Right cardiac atrium (tissue), 5 donors: ENCODE data around the gene LDB2. TPM values are rescaled to one million over a fixed set of nuclear protein-coding genes. Genes with fewer than 3 reads are reported as not detected.

ENCODE experiments used
- ATAC-seq, 2 donors: fragments of 200-7000 bp; cut with Tn5 transposase; one replicate each; pipeline versions ENCODE4 v1.8.0 to v1.9.1; 2020; ENCODE audit warnings: moderate library complexity in 2 of 2, mild to moderate bottlenecking in 1 of 2
- DNase-seq, 3 donors: peaks; one replicate each; pipeline ENCODE4 v3.0.0-alpha.2; 2020
- H3K27ac ChIP-seq: one replicate; pipeline ENCODE4 v1.5.1; 2013; ENCODE audit warnings: mild to moderate bottlenecking, low read length, control low read depth, moderate library complexity
- H3K27me3 ChIP-seq: one replicate; pipeline ENCODE4 v1.6.1; 2013; ENCODE audit not compliant: control insufficient read depth, insufficient read depth
- H3K4me1 ChIP-seq: one replicate; pipeline ENCODE4 v1.6.1; 2013; ENCODE audit warnings: low read length; ENCODE audit not compliant: control insufficient read depth, insufficient read depth
- H3K4me3 ChIP-seq: one replicate; pipeline ENCODE4 v1.5.1; 2013; ENCODE audit warnings: low read length, control low read depth
- H3K9me3 ChIP-seq: one replicate; pipeline ENCODE4 v1.6.1; 2013; ENCODE audit warnings: low read length; ENCODE audit not compliant: control insufficient read depth
- WGBS: extraction: QIAGEN DNeasy Blood & Tissue Kit; methylation state at CpG from one replicate; pipeline ENCODE4 v1.1.7; 2013; 5-methylcytosine and 5-hydroxymethylcytosine counted together
- intact Hi-C, 4 donors: fragments of 100-400 bp; cut with DNase I; formaldehyde crosslinking; loops; one replicate each; pipeline versions ENCODE4 v1.11.0 to v1.14.0; 2022 to 2023
- polyA plus RNA-seq: library from polyadenylated mRNA; stranded (reverse); fragments of 200-250 nt; gene quantifications from one replicate; pipeline ENCODE4 v1.2.3, GENCODE V29; 2013
- total RNA-seq, 4 donors: library from RNA; stranded (reverse); fragmentation: NEBNext Ultra II Directional; extraction: Animal tissue kit (Norgen Biotek cat#: 25700); gene quantifications; one replicate each; pipeline ENCODE4 v1.2.1, GENCODE V29; 2021
- donor health status: healthy with polysubstance abuse.
- donor health status: DM: no; HTN: yes; CAD: no.
- donor health status: DM: no; HTN: no; CAD: no.
- donor health status: DM: no; HTN: yes; CAD: no; lungs with severe emphysema.
- donor health status: DM: yes; HTN: yes; CAD: no.

LDB2 gene
- total and polyA plus RNA-seq, 5 donors, result 41.0 to 70.6 (median 46.8) TPM

DNA sequence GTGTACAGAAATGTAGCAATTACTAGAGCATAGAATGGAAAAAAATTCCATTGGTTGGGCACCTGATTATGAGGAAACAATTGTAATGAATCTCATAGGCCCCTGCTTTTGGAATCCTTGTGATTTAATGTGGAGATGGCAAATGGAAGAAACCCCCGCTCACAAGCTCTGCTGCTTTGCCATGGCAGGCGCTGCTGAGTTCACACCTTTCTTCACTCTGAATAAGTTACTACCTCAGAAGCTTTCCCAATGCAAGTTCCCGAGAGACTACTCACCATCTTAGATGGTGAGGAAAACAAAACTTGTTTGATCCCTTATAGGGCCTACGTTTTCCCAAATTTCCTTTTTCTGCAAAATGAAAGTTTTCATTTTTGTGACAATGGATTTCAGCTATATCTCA is 405.6 kb downstream of the LDB2 start:
- no peak for DNase-seq
- no peak for ATAC-seq
- no peaks in the 10 kb centered on the region for H3K9me3 ChIP-seq
- intact Hi-C loops, result no loop called here
- H3K27me3 ChIP-seq, result no peaks in the 10 kb centered on the region
- H3K4me3 ChIP-seq, result no peak overlapping the region
- no peaks in the 10 kb centered on the region for H3K4me1 ChIP-seq
- no peak overlapping the region for H3K27ac ChIP-seq
- WGBS, result 79% methylated on average over 4 of the region's 4 CpGs

DNA sequence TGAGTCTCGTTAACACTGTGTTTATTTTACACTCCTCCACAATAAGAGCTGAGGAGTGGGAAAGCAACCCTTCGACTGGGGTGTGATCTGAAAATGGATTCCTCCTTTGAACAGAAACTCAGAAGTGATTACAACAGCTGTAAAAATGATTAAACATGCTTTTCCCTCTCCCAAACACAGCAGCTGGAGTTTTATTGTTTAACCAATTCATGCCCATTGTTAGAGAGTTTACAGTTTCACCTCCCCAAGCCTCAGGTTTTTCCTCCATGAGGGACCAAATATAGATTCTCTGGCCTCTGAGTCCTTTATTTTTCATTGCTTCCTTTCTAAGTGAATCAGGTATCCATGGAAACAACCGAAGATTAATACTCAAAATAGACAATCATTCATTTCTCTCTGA is 409.2 kb downstream of the LDB2 start:
- no peak for DNase-seq
- whole genome bisulfite sequencing, result 47% methylated on average over 3 of the region's 3 CpGs
- ATAC-seq, result no peak
- Histone ChIP-seq H3K4me1 (no peaks in the 10 kb centered on the region), H3K27ac (no peak overlapping the region), H3K27me3 (no peaks in the 10 kb centered on the region), H3K4me3 (no peak overlapping the region), H3K9me3 (no peaks in the 10 kb centered on the region)
- intact Hi-C loops, result no loop called here

DNA sequence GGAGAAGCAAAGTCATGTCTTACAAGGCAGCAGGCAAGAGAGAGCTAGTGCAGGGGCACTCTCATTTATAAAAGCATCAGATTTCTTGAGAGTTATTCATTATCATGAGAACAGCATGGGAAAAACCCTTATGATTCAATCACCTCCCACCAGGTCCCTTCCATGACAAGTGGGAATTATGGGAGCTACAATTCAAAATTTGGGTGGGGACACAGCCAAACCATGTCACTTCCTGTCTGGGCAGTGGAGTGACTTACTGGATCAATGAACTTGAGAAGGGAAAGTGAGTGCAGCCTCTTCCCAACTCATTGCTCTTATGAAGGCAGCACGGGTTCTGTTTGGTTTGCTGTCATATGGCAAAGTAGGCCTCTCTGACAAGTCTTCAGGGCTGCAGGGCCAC is 410.4 kb downstream of the LDB2 start:
- intact Hi-C loops, result no loop called here
- Histone ChIP-seq H3K27me3 (no peaks in the 10 kb centered on the region), H3K4me3 (no peak overlapping the region), H3K27ac (no peak overlapping the region), H3K9me3 (no peaks in the 10 kb centered on the region), H3K4me1 (no peaks in the 10 kb centered on the region)
- 88% methylated on average over 1 of the region's 1 CpG for WGBS
- DNase-seq (no peak), ATAC-seq (no peak)

DNA sequence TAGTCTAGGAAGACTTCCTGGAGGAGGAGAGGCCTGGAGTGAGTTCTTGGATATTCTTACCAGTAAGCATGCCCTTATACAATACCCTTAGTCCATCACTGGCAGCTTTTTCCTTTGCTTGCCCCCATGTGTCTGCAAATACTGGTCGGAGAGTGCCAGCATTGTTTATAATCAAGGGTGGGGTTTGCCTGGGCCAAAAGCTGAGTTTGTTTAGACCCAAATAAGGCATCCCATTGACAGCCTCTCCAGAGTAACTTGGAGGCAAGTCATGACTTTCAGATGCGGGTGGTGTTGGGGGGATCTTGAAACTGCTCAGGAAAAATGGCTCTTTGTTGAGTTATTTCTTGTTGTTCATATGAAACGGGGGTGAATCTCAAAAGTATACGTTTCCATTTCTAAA is 413.7 kb downstream of the LDB2 start:
- H3K9me3 ChIP-seq, result no peaks in the 10 kb centered on the region
- WGBS, result 69% methylated on average over 4 of the region's 4 CpGs
- ATAC-seq (no peak), DNase-seq (no peak)
- H3K27me3 ChIP-seq, result no peaks in the 10 kb centered on the region
- intact Hi-C loops, result no loop called here
- no peaks in the 10 kb centered on the region for H3K4me1 ChIP-seq
- no peak overlapping the region for H3K27ac ChIP-seq
- no peak overlapping the region for H3K4me3 ChIP-seq

- H3K27me3 ChIP-seq, result no peaks in the 10 kb centered on the region
- no peak overlapping the region for H3K4me3 ChIP-seq
- H3K27ac ChIP-seq, result no peak overlapping the region
- 85% methylated on average over 5 of the region's 5 CpGs for WGBS
- intact Hi-C loops, result no loop called here
- no peak for DNase-seq
- no peaks in the 10 kb centered on the region for H3K4me1 ChIP-seq
- no peaks in the 10 kb centered on the region for H3K9me3 ChIP-seq
- no peak for ATAC-seq
These were observed 414.9 kb downstream of the LDB2 start for GRCh38 chr4:16483540-16483939.

GRCh38 chr4:16480011-16480410 is 418.4 kb downstream of the LDB2 start:
- H3K27ac ChIP-seq, result no peak overlapping the region
- WGBS, result 35% methylated on average over 2 of the region's 2 CpGs
- H3K27me3 ChIP-seq, result no peaks in the 10 kb centered on the region
- intact Hi-C loops, result no loop called here
- no peaks in the 10 kb centered on the region for H3K4me1 ChIP-seq
- ATAC-seq (no peak), DNase-seq (peak; percentile 17 to 50 (median 40))
- no peaks in the 10 kb centered on the region for H3K9me3 ChIP-seq
- H3K4me3 ChIP-seq, result no peak overlapping the region

DNA sequence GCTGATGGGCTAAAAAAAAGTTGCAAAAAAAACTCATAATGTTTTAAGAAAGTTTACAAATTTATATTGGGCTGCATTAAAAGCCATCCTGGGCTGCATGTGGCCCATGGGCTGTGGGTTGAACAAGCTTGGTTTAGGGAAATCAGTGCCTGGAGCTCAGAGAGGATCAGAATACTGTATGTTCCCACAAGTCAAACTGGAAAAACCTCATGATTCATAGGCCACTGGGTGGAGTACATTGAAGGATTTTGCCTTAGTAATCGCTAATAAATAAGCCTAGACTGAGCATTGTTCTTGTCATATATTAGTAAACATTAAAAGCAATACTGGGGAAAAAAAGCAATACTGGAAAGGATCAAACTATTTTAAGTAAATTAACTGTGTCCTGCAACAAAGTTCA is 425.9 kb downstream of the LDB2 start:
- Histone ChIP-seq H3K4me1 (no peaks in the 10 kb centered on the region), H3K9me3 (no peaks in the 10 kb centered on the region), H3K27me3 (no peaks in the 10 kb centered on the region), H3K4me3 (peak overlapping the region; percentile 5), H3K27ac (no peak overlapping the region)
- no peak for ATAC-seq
- 89% methylated on average over 1 of the region's 1 CpG for WGBS
- intact Hi-C loops, result no loop called here
- no peak for DNase-seq

DNA sequence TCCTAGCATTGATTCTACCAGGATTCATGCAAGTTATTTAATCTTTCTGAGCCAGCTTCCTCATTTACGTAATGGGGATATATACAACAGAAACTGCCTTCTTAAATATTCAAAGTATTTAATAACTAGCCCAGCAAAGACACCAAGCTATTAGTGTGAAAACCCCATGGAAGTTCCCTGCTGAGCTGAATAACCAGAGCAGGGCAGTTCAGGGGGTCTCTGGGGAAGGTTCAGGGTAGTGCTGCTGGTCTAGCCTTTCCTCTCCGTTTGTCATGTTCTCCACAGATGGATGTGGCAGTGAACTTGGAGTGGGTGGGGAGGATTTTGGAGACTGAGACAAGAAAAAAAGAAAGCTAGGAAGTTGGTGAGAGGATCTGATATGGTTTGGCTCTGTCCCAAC is 431.4 kb downstream of the LDB2 start:
- H3K9me3 ChIP-seq, result no peaks in the 10 kb centered on the region
- DNase-seq, result no peak
- ATAC-seq, result no peak
- H3K4me1 ChIP-seq, result no peaks in the 10 kb centered on the region
- intact Hi-C loops, result no loop called here
- WGBS, result 66% methylated on average over 2 of the region's 2 CpGs
- H3K4me3 ChIP-seq, result no peak overlapping the region
- H3K27ac ChIP-seq, result no peak overlapping the region
- no peaks in the 10 kb centered on the region for H3K27me3 ChIP-seq

- Histone ChIP-seq H3K9me3 (no peaks in the 10 kb centered on the region), H3K27ac (no peak overlapping the region), H3K27me3 (no peaks in the 10 kb centered on the region), H3K4me1 (no peaks in the 10 kb centered on the region), H3K4me3 (no peak overlapping the region)
- ATAC-seq, result no peak
- intact Hi-C loops, result no loop called here
- WGBS, result 78% methylated on average over 1 of the region's 1 CpG
- no peak for DNase-seq
These were observed 431.9 kb downstream of the LDB2 start for GRCh38 chr4:16466581-16466980.

- Histone ChIP-seq H3K27ac (no peak overlapping the region), H3K9me3 (no peaks in the 10 kb centered on the region), H3K27me3 (no peaks in the 10 kb centered on the region), H3K4me1 (no peaks in the 10 kb centered on the region), H3K4me3 (no peak overlapping the region)
- ATAC-seq (no peak), DNase-seq (no peak)
- intact Hi-C loops, result no loop called here
- 84% methylated on average over 2 of the region's 2 CpGs for WGBS
These were observed 433.8 kb downstream of the LDB2 start for GRCh38 chr4:16464651-16465050.

DNA sequence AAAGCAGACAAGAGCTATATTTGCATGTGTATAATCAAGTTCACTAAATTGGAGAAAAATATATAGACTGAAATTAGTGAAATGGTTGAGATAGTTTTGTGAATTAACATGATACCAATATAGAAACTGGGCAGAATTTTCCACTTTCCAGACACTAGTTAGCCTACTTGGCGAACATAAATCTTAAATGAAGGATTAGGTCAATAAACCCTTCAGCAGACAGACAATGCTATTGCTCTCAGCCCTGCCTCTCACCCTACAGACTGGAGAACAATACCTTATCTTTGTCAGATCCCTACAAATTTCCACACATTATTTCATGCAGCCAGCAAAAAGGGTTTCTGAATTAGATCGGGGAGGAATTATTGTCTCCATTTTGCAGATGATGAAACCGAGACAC is 435.8 kb downstream of the LDB2 start:
- 95% methylated on average over 3 of the region's 3 CpGs for WGBS
- no peaks in the 10 kb centered on the region for H3K4me1 ChIP-seq
- H3K4me3 ChIP-seq, result no peak overlapping the region
- no peak overlapping the region for H3K27ac ChIP-seq
- no peak for ATAC-seq
- H3K9me3 ChIP-seq, result no peaks in the 10 kb centered on the region
- intact Hi-C loops, result no loop called here
- DNase-seq, result no peak
- H3K27me3 ChIP-seq, result no peaks in the 10 kb centered on the region

DNA sequence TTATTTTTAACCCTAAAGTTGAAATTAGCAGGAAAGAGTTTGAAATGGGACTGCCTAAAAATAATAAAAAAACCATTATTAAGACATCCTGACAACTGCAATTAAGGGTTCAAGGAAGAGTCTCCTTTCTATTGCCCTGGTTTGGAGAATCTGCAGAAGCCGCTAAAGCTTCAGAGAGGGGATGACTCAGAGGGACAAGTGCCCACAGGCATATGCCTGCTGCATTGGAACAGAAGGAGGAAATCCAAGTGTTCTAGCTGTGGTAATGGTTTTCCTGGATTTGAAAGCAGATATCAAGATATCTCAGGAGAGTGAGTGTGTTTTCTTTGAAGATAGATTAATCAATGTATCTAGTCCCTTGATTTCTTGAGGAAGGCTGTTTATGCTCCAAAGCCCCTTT is 437.1 kb downstream of the LDB2 start:
- ATAC-seq, result no peak
- no peaks in the 10 kb centered on the region for H3K27me3 ChIP-seq
- WGBS, result 77% methylated on average over 1 of the region's 1 CpG

More for the DNA sequence above, 437.1 kb downstream of the LDB2 start:
- intact Hi-C loops, result no loop called here
- no peaks in the 10 kb centered on the region for H3K4me1 ChIP-seq
- H3K9me3 ChIP-seq, result no peaks in the 10 kb centered on the region
- no peak overlapping the region for H3K27ac ChIP-seq
- no peak overlapping the region for H3K4me3 ChIP-seq
- no peak for DNase-seq
